ENCODE measurements around the gene TMEM253.

The TMEM253 gene

GRCh38 chr14:21107283-21107800, 6.5 kb downstream of the TMEM253 start:
- Histone ChIP-seq H3K79me2 (ENCODE audit: insufficient read depth, low read length) (no peaks in the 10 kb centered on the region), H2AFZ (ENCODE audit: low read depth, low read length, severe bottlenecking) (no peak overlapping the region), H4K20me1 (ENCODE audit: low read depth, low read length) (no peaks in the 10 kb centered on the region), H3K27ac (ENCODE audit: low read depth, low read length) (no peak overlapping the region), H3K36me3 (ENCODE audit: low read length) (no peaks in the 10 kb centered on the region), H3K27me3 (ENCODE audit: low read length) (no peaks in the 10 kb centered on the region), H3K9ac (ENCODE audit: low read length) (no peak overlapping the region), H3K4me2 (ENCODE audit: low read depth, low read length, poor library complexity, severe bottlenecking) (no peak overlapping the region), H3F3A (ENCODE audit: insufficient read depth) (no peaks in the 10 kb centered on the region; the same call in 1 of the 2 replicates), H3K9me2 (replicated peaks; ENCODE audit: insufficient read depth, low read length) (no peaks in the 10 kb centered on the region), H3K4me3 (ENCODE audit: insufficient read depth, low read length, poor library complexity, severe bottlenecking) (no peak overlapping the region), H3K9me3 (ENCODE audit: insufficient read depth, low read length) (no peaks in the 10 kb centered on the region)
- TF ChIP-seq EZH2phosphoT487 (conservative IDR thresholded peaks at IDR 0.05; ENCODE audit: low read length) = no peak
- TF ChIP-seq CTCF (IDR thresholded peaks at IDR 0.05; ENCODE audit: insufficient read depth, low read length, poor library complexity, severe bottlenecking) = no peak

- H3K9me3 ChIP-seq (ENCODE audit: insufficient read depth, low read length) = no peaks in the 10 kb centered on the region
- TF ChIP-seq EZH2phosphoT487 (conservative IDR thresholded peaks at IDR 0.05; ENCODE audit: low read length) = no peak
- TF ChIP-seq CTCF (IDR thresholded peaks at IDR 0.05; ENCODE audit: insufficient read depth, low read length, poor library complexity, severe bottlenecking) = no peak
- H3K9ac ChIP-seq (ENCODE audit: low read length) = no peak overlapping the region
- H3K27ac ChIP-seq (ENCODE audit: low read depth, low read length) = no peak overlapping the region
- no peaks in the 10 kb centered on the region for H3K79me2 ChIP-seq (ENCODE audit: insufficient read depth, low read length)
- H3K9me2 ChIP-seq (replicated peaks; ENCODE audit: insufficient read depth, low read length) = no peaks in the 10 kb centered on the region
- H3F3A ChIP-seq (ENCODE audit: insufficient read depth) = no peaks in the 10 kb centered on the region; the same call in 1 of the 2 replicates
- no peak overlapping the region for H3K4me2 ChIP-seq (ENCODE audit: low read depth, low read length, poor library complexity, severe bottlenecking)
- H4K20me1 ChIP-seq (ENCODE audit: low read depth, low read length) = no peaks in the 10 kb centered on the region
- H2AFZ ChIP-seq (ENCODE audit: low read depth, low read length, severe bottlenecking) = no peak overlapping the region
- no peak overlapping the region for H3K4me3 ChIP-seq (ENCODE audit: insufficient read depth, low read length, poor library complexity, severe bottlenecking)
- H3K27me3 ChIP-seq (ENCODE audit: low read length) = no peaks in the 10 kb centered on the region
- no peaks in the 10 kb centered on the region for H3K36me3 ChIP-seq (ENCODE audit: low read length)
These were observed 7.9 kb downstream of the TMEM253 start for GRCh38 chr14:21108791-21109190.

DNA sequence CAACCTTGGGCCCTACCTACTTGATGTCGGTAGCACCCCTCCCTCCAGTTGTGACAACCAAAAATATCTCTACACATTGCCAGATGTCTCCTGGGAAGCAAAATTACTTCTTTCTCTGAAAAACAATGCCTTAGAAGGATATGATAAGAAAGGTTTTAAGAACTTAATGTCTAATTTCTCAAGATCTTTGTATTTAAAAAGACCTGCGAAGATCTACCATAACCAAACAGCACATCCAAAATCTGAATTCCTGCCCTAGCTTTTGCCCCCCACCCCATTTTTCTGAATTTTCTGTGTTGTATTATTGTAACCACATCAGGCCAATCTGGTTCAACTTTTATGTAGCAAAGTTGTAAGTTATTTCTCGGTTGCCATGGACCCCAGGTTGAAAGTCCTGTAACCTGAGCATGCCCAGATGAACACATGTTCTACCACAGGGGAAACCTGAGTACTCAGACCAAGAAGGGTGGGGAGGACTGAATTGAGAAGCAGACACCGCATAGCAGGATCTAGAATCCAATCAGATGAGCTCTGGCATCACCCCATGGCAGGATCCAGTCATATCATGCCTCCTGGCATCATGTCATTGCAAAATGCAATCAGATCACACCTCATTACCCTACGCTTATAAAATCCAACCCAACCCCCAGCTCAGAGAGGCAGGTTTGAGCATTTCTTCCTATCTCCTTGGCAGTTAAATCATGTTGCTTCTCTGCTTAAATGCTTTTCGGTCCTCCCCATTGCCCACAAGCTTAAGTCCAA, 8.7 kb downstream of the TMEM253 start:
- no peak overlapping the region for H3K27ac ChIP-seq (ENCODE audit: low read depth, low read length)
- no peak overlapping the region for H3K9ac ChIP-seq (ENCODE audit: low read length)
- H3K27me3 ChIP-seq (ENCODE audit: low read length) = no peaks in the 10 kb centered on the region
- H2AFZ ChIP-seq (ENCODE audit: low read depth, low read length, severe bottlenecking) = no peak overlapping the region
- H3K4me2 ChIP-seq (ENCODE audit: low read depth, low read length, poor library complexity, severe bottlenecking) = no peak overlapping the region
- no peaks in the 10 kb centered on the region for H3K9me2 ChIP-seq (replicated peaks; ENCODE audit: insufficient read depth, low read length)
- no peaks in the 10 kb centered on the region; the same call in 1 of the 2 replicates for H3F3A ChIP-seq (ENCODE audit: insufficient read depth)
- no peaks in the 10 kb centered on the region for H3K9me3 ChIP-seq (ENCODE audit: insufficient read depth, low read length)
- H3K79me2 ChIP-seq (ENCODE audit: insufficient read depth, low read length) = no peaks in the 10 kb centered on the region
- H3K4me3 ChIP-seq (ENCODE audit: insufficient read depth, low read length, poor library complexity, severe bottlenecking) = no peak overlapping the region
- no peaks in the 10 kb centered on the region for H3K36me3 ChIP-seq (ENCODE audit: low read length)
- no peaks in the 10 kb centered on the region for H4K20me1 ChIP-seq (ENCODE audit: low read depth, low read length)
- no peak for TF ChIP-seq CTCF (IDR thresholded peaks at IDR 0.05; ENCODE audit: insufficient read depth, low read length, poor library complexity, severe bottlenecking)
- TF ChIP-seq EZH2phosphoT487 (conservative IDR thresholded peaks at IDR 0.05; ENCODE audit: low read length) = no peak

All from SU-DHL-6 (cell line).